NCI-H1417 (cell line): ENCODE measurements around the gene ELOVL1.
"Not testable (repeated sequence)": the region's sequence is repeated elsewhere in the genome, so short reads cannot be mapped to it uniquely, and the experiment has no call there.

Experiments used
- DNase-seq, 3 experiments: peaks; one replicate each; lab custom pipeline; 2025; lab: John Stamatoyannopoulos, UW

Gene ELOVL1

GRCh38 chr1:43381612-43382011 is 13.8 kb upstream of the ELOVL1 start:
- no peak for DNase-seq

- DNase-seq = no peak
Measured at GRCh38 chr1:43379476-43379875, 11.7 kb upstream of the ELOVL1 start.

DNA sequence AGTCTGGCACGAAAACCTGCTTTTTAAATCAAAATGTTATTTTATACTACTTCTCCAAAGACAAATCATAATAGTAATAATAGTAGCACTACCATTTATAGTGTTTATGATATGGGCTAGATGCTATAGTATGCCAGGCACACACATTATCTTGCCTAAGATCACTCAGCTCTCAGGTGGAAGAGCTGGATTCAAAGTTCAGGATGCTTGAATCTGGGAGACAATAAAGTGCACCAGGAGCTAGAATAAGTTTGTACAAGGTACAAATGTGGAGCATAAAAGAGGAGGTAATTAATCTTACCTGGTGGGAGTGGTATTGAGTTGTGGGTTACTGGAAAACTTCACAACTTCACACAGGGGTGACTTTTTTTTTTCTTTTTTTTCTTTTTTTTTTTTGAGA is 10.0 kb upstream of the ELOVL1 start:
- no peak for DNase-seq

DNA sequence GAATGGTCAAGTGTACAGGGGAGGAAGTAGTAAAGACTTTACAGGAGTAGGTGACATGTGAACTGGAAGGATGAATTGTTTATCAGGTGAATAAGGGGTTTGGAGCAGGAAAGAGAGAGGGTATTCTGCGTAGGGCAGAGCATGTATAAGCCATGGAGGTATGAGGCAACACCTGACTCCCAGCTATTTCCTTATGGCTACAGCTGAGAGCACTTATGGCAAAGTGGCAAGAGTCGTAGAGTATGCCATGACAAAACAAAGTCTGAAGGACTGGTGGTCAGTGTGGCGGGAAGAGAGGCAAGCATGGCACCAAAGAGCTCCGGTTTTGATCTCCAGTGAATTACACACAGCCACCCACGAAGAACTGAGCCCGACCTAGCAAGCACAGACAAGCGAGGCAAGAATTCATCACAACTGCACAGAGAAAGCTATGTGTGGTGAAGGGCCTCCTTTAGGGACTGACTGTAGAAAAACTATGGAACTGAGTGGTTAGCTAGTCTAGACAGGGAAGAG is 9.0 kb upstream of the ELOVL1 start:
- no peak for DNase-seq

GRCh38 chr1:43373066-43373940 is 5.5 kb upstream of the ELOVL1 start:
- DNase-seq = no peak

DNA sequence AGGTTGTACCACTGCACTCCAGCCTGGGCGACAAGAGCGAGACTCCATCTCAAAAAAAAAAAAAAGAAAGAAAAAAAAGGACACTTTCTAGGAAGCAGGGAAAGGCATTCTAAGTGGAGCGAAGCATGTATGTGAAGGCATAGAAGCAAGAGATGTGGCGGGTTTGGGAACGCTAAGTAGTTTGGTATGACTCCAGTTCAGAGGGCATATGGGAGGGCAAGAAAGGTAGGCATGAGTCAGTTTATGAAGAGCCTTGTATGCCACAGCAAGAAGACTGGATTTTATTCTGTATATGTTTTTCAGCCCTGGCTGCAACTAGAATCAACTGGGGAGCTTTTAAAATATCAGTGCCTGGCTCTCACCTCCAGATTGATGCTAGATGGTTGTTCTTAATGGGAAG is 4.4 kb upstream of the ELOVL1 start:
- no peak for DNase-seq

DNA sequence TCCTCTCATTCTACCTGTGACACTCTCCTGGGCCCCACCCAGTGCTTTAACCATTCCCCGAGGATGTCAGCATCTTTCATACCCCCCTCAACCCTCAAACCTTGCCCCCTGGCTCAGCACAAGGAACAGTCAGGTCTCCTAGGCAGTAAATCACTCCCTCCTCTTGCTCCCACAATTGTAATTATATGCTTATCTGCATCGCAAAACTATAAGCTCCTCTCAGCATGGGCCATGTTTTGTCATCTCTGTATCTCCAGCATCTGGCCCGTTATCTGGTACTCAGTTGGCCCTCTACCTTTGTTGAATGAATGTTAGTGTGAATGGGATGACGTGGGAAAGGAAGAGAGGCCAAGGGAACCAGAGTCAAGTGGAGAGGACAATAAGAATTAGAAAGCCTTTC is 2.8 kb upstream of the ELOVL1 start:
- peak in 1 of 3 experiments; percentile 19 for DNase-seq

DNA sequence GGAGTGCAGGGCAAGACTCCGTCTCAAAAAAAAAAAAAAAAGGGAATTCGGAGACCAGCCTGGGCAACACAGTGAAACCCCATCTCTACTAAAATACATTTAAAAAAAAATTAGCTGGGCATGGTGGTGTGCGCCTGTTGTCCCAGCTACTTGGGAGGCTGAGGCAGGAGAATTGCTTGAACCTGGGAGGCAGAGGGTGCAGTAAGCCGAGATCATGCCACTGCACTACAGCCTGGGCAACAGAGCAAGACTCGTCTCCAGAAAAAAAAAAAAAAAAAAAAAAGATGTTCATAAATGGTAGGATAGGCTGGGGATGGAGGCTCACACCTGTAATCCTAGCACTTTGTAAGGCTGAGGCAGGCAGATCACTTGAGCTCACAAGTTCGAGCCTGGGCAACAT is 2.0 kb upstream of the ELOVL1 start:
- DNase-seq = not testable (repeated sequence)

GRCh38 chr1:43368646-43369020 is 822 bp upstream of the ELOVL1 start:
- DNase-seq = no peak

DNA sequence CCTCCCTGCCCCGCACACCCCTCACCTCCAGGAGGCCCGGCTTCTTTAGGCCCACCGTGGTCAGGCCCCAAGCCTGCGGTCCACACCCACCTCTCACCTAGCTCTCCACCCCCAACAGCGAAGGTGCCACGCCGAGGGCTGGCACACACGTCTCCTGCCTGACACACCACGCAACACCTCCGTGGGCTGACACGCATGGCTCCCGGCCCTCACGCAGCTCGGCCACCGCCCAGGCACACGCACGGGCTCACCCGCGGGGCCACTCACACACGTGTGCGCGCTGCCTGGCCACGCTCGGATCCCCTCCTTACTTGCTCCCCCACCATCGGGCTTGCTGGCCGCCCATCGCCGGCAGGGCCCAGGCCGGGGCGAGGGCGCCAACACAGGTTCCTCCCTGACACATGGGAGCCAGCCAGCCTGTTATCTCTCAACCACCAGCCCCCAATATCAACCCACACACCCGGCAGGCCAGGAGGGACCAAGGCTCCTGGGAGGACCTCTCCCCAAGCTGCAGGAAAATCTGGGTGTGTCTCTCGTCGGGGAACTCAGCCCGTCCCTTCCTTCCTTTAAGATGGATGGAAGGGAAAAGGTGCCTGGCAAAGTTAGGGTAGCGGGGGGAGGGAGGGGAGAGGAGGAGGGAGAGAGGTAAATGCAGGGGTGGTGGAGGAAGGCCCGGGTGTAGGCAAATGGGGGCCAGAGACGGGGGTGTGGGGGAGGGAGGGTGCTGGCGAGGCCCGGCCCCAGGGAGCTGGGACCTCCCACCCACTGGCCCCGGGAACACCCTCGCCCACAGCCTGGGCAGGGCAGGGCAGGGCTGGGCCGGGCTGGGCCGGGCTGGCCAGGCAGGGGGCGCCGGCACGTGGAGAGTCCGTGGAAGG is 546 bp downstream of the ELOVL1 start:
- DNase-seq = peak in 1 of 3 experiments; percentile 32

GRCh38 chr1:43366601-43367025 is 1.2 kb downstream of the ELOVL1 start:
- DNase-seq = no peak

DNA sequence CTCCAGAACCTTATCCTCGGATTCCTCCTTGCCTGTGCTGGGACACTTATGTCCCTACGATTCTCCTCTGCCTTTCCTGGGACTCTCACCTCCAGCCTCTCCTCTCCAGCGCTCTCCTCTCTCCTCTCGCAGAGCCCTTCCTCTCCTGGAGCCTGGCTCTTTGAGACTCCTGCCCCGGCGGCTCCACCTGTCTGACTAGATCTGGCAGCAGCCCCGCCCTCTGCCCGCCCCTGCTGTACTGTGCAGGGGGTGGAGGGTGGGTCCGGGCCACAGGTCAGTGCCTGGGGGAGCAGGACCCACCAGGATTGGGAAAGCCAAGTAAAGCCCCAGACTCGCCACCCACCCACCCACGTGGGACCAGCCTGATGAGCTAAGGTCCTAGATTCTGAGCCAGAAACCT is 1.6 kb downstream of the ELOVL1 start:
- no peak for DNase-seq

DNA sequence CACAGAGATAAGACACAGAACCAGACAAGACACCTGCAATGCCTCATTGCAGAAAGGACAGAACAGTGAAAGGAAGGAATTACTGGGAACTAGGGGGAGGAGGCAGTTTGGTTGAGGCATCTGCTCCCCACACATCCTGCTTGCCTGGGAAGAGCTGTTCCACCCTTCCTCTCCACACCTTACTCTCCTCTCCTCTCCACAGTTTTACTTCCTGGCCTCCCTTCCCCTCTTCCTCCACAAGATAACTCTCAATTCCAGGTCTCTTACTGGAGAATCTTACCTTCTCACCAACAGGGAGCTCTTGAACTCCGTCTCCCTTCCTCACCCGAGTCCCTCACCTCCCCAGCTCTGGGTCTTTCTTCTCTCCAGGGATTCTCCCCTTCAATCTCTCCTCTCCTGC is 2.1 kb downstream of the ELOVL1 start:
- DNase-seq = no peak

- DNase-seq = no peak
Measured at GRCh38 chr1:43363935-43364525, 3.8 kb downstream of the ELOVL1 start.

GRCh38 chr1:43363283-43363934 is 4.4 kb downstream of the ELOVL1 start:
- no peak for DNase-seq

- no peak for DNase-seq
Measured at GRCh38 chr1:43360616-43361015, 7.2 kb downstream of the ELOVL1 start.

GRCh38 chr1:43359696-43360095 is 8.1 kb downstream of the ELOVL1 start:
- no peak for DNase-seq

- DNase-seq = peak; percentile 97 to 98 (median 98)
Measured at GRCh38 chr1:43358746-43359693, 8.8 kb downstream of the ELOVL1 start, which contains the start of gene CDC20. Gene CDC20 (plus strand): TSS chr1:43358981. CDS start chr1:43359216, 235 bp downstream.

GRCh38 chr1:43358121-43358745 is 9.6 kb downstream of the ELOVL1 start:
- peak; percentile 20 to 79 (median 75) for DNase-seq

GRCh38 chr1:43357251-43357650 is 10.6 kb downstream of the ELOVL1 start:
- no peak for DNase-seq
